ENCODE data around the gene LSM14B.

Gene LSM14B

GRCh38 chr20:62137092-62137384 lies 14.8 kb downstream of the LSM14B start:
- no peak for TF ChIP-seq REST (IDR thresholded peaks at IDR 0.05; ENCODE audit: insufficient replicate concordance, low read depth)
- TF ChIP-seq POLR2AphosphoS5 (IDR thresholded peaks at IDR 0.05; ENCODE audit: low read depth): no peak
- no peak for TF ChIP-seq CTCF (IDR thresholded peaks at IDR 0.05; ENCODE audit: insufficient read depth, low read length)
- TF ChIP-seq GABPA (IDR thresholded peaks at IDR 0.05; ENCODE audit: low read depth): no peak
- no peak for TF ChIP-seq SPI1 (IDR thresholded peaks at IDR 0.05; ENCODE audit: borderline replicate concordance, low read depth)
- no peak for DNase-seq (ENCODE audit: low read depth in 1 of 2, low spot score in 1 of 2)
- no peaks in the 10 kb centered on the region for H3K27me3 ChIP-seq (ENCODE audit: insufficient read depth, poor library complexity, severe bottlenecking)

GRCh38 chr20:62137478-62138203 lies 15.4 kb downstream of the LSM14B start:
- TF ChIP-seq REST (IDR thresholded peaks at IDR 0.05; ENCODE audit: insufficient replicate concordance, low read depth): no peak
- TF ChIP-seq POLR2AphosphoS5 (IDR thresholded peaks at IDR 0.05; ENCODE audit: low read depth): peak; percentile 39; the same call in 1 of the 2 replicates
- DNase-seq (ENCODE audit: low read depth in 1 of 2, low spot score in 1 of 2): no peak
- no peak overlapping the region for H3K4me3 ChIP-seq (replicated peaks; ENCODE audit: insufficient read depth, low read length)
- no peak overlapping the region for H3K27ac ChIP-seq (replicated peaks)
- H3K27me3 ChIP-seq (ENCODE audit: insufficient read depth, poor library complexity, severe bottlenecking): no peaks in the 10 kb centered on the region

More at GRCh38 chr20:62137092-62137384, 14.8 kb downstream of the LSM14B start:
- no peak overlapping the region for H3K27ac ChIP-seq (replicated peaks)
- H3K4me3 ChIP-seq (replicated peaks; ENCODE audit: insufficient read depth, low read length): no peak overlapping the region

GRCh38 chr20:62138204-62138543 lies 15.9 kb downstream of the LSM14B start:
- H3K27me3 ChIP-seq (ENCODE audit: insufficient read depth, poor library complexity, severe bottlenecking): no peaks in the 10 kb centered on the region
- DNase-seq (ENCODE audit: low read depth in 1 of 2, low spot score in 1 of 2): no peak
- TF ChIP-seq SPI1 (IDR thresholded peaks at IDR 0.05; ENCODE audit: borderline replicate concordance, low read depth) (no peak), REST (IDR thresholded peaks at IDR 0.05; ENCODE audit: insufficient replicate concordance, low read depth) (peak; percentile 54), GABPA (IDR thresholded peaks at IDR 0.05; ENCODE audit: low read depth) (no peak)
- no peak overlapping the region for H3K27ac ChIP-seq (replicated peaks)
- H3K4me3 ChIP-seq (replicated peaks; ENCODE audit: insufficient read depth, low read length): no peak overlapping the region

GRCh38 chr20:62138912-62139311 lies 16.6 kb downstream of the LSM14B start:
- Histone ChIP-seq H3K4me3 (replicated peaks; ENCODE audit: insufficient read depth, low read length) (no peak overlapping the region), H3K27ac (replicated peaks) (no peak overlapping the region), H3K27me3 (ENCODE audit: insufficient read depth, poor library complexity, severe bottlenecking) (no peaks in the 10 kb centered on the region)
- TF ChIP-seq SPI1 (IDR thresholded peaks at IDR 0.05; ENCODE audit: borderline replicate concordance, low read depth) (no peak), POLR2AphosphoS5 (IDR thresholded peaks at IDR 0.05; ENCODE audit: low read depth) (no peak), CTCF (IDR thresholded peaks at IDR 0.05; ENCODE audit: insufficient read depth, low read length) (no peak), GABPA (IDR thresholded peaks at IDR 0.05; ENCODE audit: low read depth) (no peak), REST (IDR thresholded peaks at IDR 0.05; ENCODE audit: insufficient replicate concordance, low read depth) (no peak)
- no peak for DNase-seq (ENCODE audit: low read depth in 1 of 2, low spot score in 1 of 2)
